ENCODE measurements around the gene CYB5R3. TPM values are rescaled to one million over a fixed set of nuclear protein-coding genes. Genes with fewer than 3 reads are reported as not detected.

The CYB5R3 gene
- total RNA-seq, 1 experiment from 2014 or later = 172 TPM

DNA sequence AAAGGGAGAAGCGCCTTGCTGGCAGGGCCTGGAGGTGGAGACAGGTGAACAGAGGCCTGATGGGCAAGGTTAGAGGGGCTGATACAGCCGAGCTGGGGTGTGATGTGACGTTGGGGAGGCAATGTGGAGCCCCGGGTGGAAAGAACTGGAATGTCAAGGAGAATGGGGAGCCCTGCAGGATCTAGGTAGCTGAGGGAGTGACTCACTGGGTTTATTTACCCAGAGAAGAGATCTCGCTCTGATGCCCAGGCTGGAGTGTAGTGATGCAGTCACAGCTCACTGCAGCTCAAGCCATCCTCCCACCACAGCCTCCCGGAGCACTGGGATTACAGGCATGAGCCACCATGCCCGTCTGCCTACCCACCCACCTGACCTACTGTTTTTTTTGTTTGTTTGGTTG lies 1.9 kb upstream of the CYB5R3 start:
- Histone ChIP-seq H3K9me3 (ENCODE audit: low read depth, low read length, poor library complexity, severe bottlenecking) (no peaks in the 10 kb centered on the region), H3K27me3 (replicated peaks; ENCODE audit: insufficient read depth, low read depth, low read length, poor library complexity) (no peaks in the 10 kb centered on the region), H3K4me3 (ENCODE audit: low read depth, low read length, poor library complexity, severe bottlenecking) (no peak overlapping the region), H3K27ac (ENCODE audit: low read depth, low read length, poor library complexity, severe bottlenecking) (no peak overlapping the region), H3K4me1 (ENCODE audit: insufficient read depth, low read length, poor library complexity, severe bottlenecking) (peaks cover 21% of the 10 kb centered on the region), H3K36me3 (ENCODE audit: insufficient read depth, low read length, poor library complexity, severe bottlenecking) (no peaks in the 10 kb centered on the region)
- BruUV-seq (replicated peaks) = no TSS peak
- POLR2A ChIA-PET (ENCODE audit: low non-redundant PET) = interaction anchor here (0.7 kb wide), 1 partner anchor 463 kb away, joined by 3 read pairs; no protein-coding TSS in a partner anchor
- TF ChIP-seq, protein P1, sequence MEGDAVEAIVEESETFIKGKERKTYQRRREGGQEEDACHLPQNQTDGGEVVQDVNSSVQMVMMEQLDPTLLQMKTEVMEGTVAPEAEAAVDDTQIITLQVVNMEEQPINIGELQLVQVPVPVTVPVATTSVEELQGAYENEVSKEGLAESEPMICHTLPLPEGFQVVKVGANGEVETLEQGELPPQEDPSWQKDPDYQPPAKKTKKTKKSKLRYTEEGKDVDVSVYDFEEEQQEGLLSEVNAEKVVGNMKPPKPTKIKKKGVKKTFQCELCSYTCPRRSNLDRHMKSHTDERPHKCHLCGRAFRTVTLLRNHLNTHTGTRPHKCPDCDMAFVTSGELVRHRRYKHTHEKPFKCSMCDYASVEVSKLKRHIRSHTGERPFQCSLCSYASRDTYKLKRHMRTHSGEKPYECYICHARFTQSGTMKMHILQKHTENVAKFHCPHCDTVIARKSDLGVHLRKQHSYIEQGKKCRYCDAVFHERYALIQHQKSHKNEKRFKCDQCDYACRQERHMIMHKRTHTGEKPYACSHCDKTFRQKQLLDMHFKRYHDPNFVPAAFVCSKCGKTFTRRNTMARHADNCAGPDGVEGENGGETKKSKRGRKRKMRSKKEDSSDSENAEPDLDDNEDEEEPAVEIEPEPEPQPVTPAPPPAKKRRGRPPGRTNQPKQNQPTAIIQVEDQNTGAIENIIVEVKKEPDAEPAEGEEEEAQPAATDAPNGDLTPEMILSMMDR (conservative IDR thresholded peaks at IDR 0.05; ENCODE audit: low read depth, low read length) = no peak
- TF ChIP-seq EZH2 (IDR thresholded peaks at IDR 0.05; ENCODE audit: borderline replicate concordance, low read depth, low read length, poor library complexity, severe bottlenecking) = no peak
- intact Hi-C loops (cut with micrococcal nuclease; ENCODE audit: unreplicated experiment) = no loop called here
- CTCF ChIA-PET = no interaction called here
- no peak for DNase-seq (ENCODE audit: low spot score)

DNA sequence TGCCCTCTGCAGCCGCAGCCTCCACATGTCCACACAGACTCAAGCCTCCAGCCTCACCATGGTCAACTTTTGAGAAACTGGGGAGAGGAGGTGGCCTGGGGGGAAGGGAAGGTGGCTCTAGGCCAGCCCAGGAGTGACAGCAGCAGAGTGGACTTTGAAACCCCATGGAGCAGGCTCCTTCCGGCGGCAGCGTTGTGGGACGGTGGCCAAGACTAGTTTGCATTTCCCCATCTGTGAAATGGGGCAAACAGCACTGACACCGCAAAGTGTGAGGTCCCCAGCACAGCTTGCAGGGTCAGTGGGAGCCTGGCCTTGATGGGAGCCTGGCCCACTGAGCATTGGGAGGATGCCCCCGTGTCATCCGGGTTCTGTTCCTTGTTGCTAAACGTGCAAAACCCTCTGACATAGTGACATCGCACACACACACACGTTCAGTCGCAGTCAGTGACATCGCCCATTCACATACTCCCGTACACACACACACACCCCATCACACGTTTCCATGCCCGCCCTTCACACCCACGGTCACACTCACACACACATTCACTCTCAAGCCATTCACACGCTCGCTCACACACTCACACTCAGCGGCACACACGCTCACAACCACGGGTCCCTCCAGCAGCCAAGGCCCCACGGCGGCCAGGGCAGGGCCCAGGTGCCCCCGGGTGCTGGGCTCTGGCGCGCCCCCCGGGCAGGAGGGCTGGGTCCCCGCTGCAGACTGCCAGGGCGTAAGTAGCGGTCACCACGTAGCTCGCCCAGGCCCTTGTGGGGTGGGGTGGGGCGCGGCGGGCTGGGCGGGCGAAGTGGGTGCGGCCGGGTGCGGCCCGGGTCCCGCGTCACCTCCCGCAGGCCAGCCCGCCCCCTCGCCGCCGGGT lies 585 bp downstream of the CYB5R3 start:
- CTCF ChIA-PET = no interaction called here
- H3K4me1 ChIP-seq (ENCODE audit: insufficient read depth, low read length, poor library complexity, severe bottlenecking) = peaks cover 38% of the 10 kb centered on the region
- intact Hi-C loops (cut with micrococcal nuclease; ENCODE audit: unreplicated experiment) = no loop called here
- no peaks in the 10 kb centered on the region for H3K36me3 ChIP-seq (ENCODE audit: insufficient read depth, low read length, poor library complexity, severe bottlenecking)
- H3K27ac ChIP-seq (ENCODE audit: low read depth, low read length, poor library complexity, severe bottlenecking) = peak overlapping the region; percentile 85
- no peaks in the 10 kb centered on the region for H3K27me3 ChIP-seq (replicated peaks; ENCODE audit: insufficient read depth, low read depth, low read length, poor library complexity)
- H3K9me3 ChIP-seq (ENCODE audit: low read depth, low read length, poor library complexity, severe bottlenecking) = no peaks in the 10 kb centered on the region
- DNase-seq (ENCODE audit: low spot score) = no peak
- TSS peak; percentile 78 for BruUV-seq (replicated peaks)
- H3K4me3 ChIP-seq (ENCODE audit: low read depth, low read length, poor library complexity, severe bottlenecking) = peak overlapping the region; percentile 99
- TF ChIP-seq, protein P1 (conservative IDR thresholded peaks at IDR 0.05; ENCODE audit: low read depth, low read length) = no peak
- TF ChIP-seq EZH2 (IDR thresholded peaks at IDR 0.05; ENCODE audit: borderline replicate concordance, low read depth, low read length, poor library complexity, severe bottlenecking) = no peak
- POLR2A ChIA-PET (ENCODE audit: low non-redundant PET) = interaction anchor here (0.6 kb wide), 1 partner anchor 34 kb away, joined by 3 read pairs; the partner anchor contains the start of gene POLDIP3

DNA sequence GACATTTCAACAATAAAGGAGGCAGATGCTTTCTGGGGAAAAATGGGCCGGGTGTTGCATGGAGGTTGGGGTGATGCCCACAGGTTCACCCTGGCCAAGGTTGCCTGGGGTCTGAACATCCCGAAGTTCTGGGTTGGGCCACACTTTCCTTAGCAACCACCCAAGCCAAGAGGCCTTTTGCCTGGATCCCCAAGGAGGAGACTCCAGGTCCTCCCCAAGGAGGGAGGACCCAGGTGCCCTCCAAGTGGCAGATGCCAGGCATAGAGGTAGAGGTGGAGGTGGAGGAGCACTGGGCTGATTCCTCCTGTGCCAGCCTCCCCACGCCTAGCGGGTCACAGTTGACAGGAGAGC lies 1.2 kb downstream of the CYB5R3 start:
- intact Hi-C loops (cut with micrococcal nuclease; ENCODE audit: unreplicated experiment) = no loop called here
- CTCF ChIA-PET = no interaction called here
- H3K36me3 ChIP-seq (ENCODE audit: insufficient read depth, low read length, poor library complexity, severe bottlenecking) = no peaks in the 10 kb centered on the region

More for the DNA sequence above, 1.2 kb downstream of the CYB5R3 start:
- Histone ChIP-seq H3K27ac (ENCODE audit: low read depth, low read length, poor library complexity, severe bottlenecking) (no peak overlapping the region), H3K4me1 (ENCODE audit: insufficient read depth, low read length, poor library complexity, severe bottlenecking) (peaks cover 38% of the 10 kb centered on the region), H3K9me3 (ENCODE audit: low read depth, low read length, poor library complexity, severe bottlenecking) (no peaks in the 10 kb centered on the region), H3K27me3 (replicated peaks; ENCODE audit: insufficient read depth, low read depth, low read length, poor library complexity) (no peaks in the 10 kb centered on the region), H3K4me3 (ENCODE audit: low read depth, low read length, poor library complexity, severe bottlenecking) (peak overlapping the region; percentile 99)
- DNase-seq (ENCODE audit: low spot score) = no peak
- TF ChIP-seq EZH2 (IDR thresholded peaks at IDR 0.05; ENCODE audit: borderline replicate concordance, low read depth, low read length, poor library complexity, severe bottlenecking) = no peak
- TF ChIP-seq, protein P1 (conservative IDR thresholded peaks at IDR 0.05; ENCODE audit: low read depth, low read length) = no peak
- POLR2A ChIA-PET (ENCODE audit: low non-redundant PET) = interaction anchor here (0.6 kb wide), 1 partner anchor 33 kb away, joined by 3 read pairs; the partner anchor contains the start of gene POLDIP3
- BruUV-seq (replicated peaks) = no TSS peak
